T47D (cell line): ENCODE measurements around the gene MPHOSPH10.
A peak's percentile ranks its signal among the peaks of the same experiment; 100 is the strongest.
"Not testable (repeated sequence)": the region's sequence is repeated elsewhere in the genome, so short reads cannot be mapped to it uniquely, and the experiment has no call there.

Experiments
- DNase-seq, 2 experiments: peaks; one replicate each; pipeline versions ENCODE4 v3.0.0 to v3.0.0-alpha.2; 2011 to 2012; ENCODE audit warnings: low read depth in 1 of 2, low spot score in 1 of 2
- JUND ChIP-seq: IDR thresholded peaks from 2 replicates; pipeline ENCODE4 v1.6.1; 2012; ENCODE audit warnings: low read depth
- in situ Hi-C: cut with HindIII; loops from 2 replicates; pipeline ENCODE4 v1.10.0; 2016; ENCODE audit warnings: low sequenced_read_pairs, low pct_unique_long_range_greater_than_20kb

MPHOSPH10 gene

GRCh38 chr2:71102981-71103681 lies 27.3 kb upstream of the MPHOSPH10 start:
- no peak for TF ChIP-seq JUND
- DNase-seq = no peak
- in situ Hi-C loops = no loop called here

DNA sequence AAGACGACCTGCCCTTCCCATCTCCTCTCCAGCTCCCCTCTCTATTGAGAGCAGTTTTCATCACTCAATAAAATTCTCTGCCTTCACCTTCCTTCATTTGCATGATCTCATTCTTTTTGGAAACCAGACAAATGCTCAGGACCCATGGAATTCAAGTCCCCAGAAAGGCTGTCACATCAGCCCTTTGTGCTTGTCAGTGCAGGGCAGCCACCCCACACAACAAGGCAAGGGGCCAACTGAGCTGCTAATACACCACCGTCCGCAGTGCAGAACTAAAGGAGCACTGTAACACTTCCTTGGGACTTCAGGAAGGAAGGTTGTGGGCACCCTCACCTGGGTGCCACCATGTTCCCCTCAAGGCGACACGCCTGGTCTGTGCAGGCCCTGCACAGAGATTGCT lies 26.6 kb upstream of the MPHOSPH10 start:
- no peak for TF ChIP-seq JUND
- in situ Hi-C loops = no loop called here
- DNase-seq = no peak

GRCh38 chr2:71106463-71106862 lies 24.0 kb upstream of the MPHOSPH10 start:
- DNase-seq, in situ Hi-C loops: not testable (repeated sequence)

- no peak for TF ChIP-seq JUND
- in situ Hi-C loops = no loop called here
- no peak for DNase-seq
Measured at GRCh38 chr2:71108091-71108490, 22.3 kb upstream of the MPHOSPH10 start.

DNA sequence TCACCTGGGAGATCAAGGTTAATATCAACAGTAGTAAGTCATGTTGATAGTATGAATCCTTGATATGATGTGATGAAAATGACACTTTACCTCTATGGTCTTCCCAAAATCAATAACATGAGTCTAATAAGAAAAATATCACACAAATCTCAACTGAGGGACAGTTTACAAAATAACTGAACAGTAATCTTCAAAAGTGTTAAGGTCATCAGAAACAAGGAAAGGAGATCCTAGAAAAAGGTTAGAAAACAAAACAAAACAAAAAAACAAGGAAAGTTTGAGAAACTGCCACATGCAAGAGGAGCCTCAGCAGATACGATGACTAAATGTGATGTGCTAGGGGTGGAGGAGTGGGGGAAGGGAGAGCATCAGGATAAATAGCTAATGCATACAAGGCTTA lies 16.6 kb upstream of the MPHOSPH10 start:
- no peak for DNase-seq
- in situ Hi-C loops = no loop called here
- no peak for TF ChIP-seq JUND

GRCh38 chr2:71117063-71117462 lies 13.4 kb upstream of the MPHOSPH10 start:
- in situ Hi-C loops = no loop called here
- no peak for TF ChIP-seq JUND
- DNase-seq = no peak

GRCh38 chr2:71120195-71120594 lies 10.2 kb upstream of the MPHOSPH10 start:
- DNase-seq = peak in 1 of 2 experiments; percentile 87
- TF ChIP-seq JUND = no peak
- in situ Hi-C loops = no loop called here

DNA sequence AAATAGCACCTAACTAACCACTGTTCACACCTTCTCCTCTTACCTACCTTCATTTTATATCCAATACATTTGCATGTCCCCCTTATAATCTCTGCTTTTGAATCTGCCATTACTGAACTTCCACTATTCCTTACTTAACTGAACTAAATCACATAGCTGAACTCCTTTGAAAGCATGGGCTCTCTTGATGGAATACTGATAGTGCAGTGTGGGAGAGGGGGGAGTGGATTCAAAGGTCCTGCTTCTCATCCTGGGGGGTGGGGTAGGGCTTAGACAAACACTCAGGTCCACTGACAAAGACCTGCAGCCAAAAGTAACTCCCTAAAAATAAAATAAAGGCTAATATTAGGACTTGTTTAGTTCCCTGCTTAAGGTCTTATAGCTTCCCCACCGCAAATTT lies 9.0 kb upstream of the MPHOSPH10 start:
- in situ Hi-C loops = no loop called here
- DNase-seq = no peak
- no peak for TF ChIP-seq JUND

- in situ Hi-C loops = no loop called here
- no peak for DNase-seq
- TF ChIP-seq JUND = no peak
Measured at GRCh38 chr2:71122387-71123298, 7.8 kb upstream of the MPHOSPH10 start.

DNA sequence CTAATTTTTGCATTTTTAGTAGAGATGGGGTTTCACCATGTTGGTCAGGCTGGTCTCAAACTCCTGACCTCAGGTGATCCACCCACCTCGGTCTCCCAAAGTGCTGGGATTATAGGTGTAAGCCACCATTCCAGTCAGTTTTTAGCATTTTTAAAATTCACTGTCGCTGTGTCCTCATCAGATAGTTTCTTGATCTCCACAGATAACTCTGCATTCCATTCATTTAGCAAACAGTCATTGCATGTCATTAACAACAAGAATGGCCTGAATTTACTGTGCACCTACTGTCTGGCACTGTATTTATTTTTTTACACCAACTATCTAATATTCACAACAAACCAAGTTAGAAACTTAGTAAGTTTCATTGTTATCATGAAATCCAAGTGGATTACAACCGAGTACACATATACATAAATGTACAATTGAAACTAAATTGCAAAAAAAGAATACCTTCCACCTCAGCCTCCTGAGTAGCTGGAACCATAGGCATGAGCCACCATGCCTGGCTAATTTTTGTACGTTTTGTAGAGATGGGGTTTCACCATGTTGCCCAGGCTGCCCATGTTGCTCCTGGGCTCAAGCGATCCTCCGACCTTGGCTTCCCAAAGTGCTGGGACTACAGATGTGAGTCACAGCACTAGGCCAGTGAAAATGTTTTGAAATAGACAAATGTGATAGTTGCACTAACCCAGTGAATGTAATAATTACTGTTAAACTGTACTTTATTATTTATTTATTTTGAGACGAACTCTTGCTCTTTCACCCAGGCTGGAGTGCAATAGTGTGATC lies 4.7 kb upstream of the MPHOSPH10 start:
- in situ Hi-C loops = no loop called here
- DNase-seq = peak in 1 of 2 experiments; percentile 60
- TF ChIP-seq JUND = peak; percentile 26; the same call in 1 of the 2 replicates

GRCh38 chr2:71126957-71127356 lies 3.5 kb upstream of the MPHOSPH10 start:
- in situ Hi-C loops = no loop called here
- DNase-seq = no peak
- no peak for TF ChIP-seq JUND

DNA sequence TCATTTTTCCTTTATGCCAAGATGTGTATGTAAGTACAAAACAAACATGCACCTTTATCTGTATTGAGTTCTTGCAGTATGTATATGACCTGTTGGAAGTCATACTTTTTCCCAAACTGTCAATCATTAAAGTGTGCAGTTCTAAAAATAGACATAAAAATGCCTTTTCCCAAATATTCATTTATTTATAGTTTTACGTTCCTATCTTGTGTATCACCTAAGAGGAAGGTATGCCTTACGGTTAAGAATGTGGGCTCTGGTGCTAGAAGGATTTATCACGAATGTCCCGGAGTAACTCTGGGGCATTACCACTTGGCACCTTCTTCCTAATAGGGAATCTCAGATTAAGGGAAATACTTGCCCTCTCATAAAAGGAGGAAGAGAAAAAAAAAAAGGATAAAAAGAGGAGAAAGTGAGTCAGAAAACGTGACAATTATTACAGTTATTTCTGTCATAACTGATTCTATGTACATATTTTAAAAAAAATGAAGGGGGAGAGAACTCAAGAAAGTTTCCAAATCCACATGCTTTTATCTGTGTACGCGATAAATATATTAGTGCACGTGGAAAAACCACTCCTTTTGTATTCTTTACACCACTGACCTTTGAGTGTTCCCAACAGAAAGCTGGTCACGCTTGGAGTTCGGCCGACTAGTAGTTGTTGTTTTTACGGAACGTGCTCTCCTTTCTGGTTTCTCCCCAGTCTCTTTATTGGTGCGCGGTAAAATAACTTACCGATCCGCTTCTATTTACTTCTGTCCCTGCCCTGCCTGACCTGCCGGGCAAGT lies 1.1 kb upstream of the MPHOSPH10 start:
- peak; percentile 11 to 94 for DNase-seq
- in situ Hi-C loops = no loop called here
- TF ChIP-seq JUND = no peak

DNA sequence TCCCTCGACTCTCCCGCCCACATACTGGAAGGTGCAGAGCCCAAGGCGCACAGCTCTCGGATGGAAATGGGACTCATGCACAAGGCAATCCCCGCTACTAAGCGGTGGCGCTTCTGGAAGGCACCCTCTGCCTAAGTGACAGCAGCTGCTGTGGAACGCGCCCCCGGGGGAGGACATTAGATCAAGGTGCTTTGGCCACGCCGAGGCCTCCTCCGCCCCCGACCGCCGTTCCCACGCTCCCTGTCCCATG lies 607 bp upstream of the MPHOSPH10 start:
- in situ Hi-C loops = no loop called here
- DNase-seq = no peak

More for the DNA sequence above, 607 bp upstream of the MPHOSPH10 start:
- no peak for TF ChIP-seq JUND
